Measurements from ENCODE around the gene GAGE1.

Gene GAGE1

GRCh38 chrX:49644991-49645637 is 46.3 kb downstream of the GAGE1 start:
- TF ChIP-seq, protein P1, sequence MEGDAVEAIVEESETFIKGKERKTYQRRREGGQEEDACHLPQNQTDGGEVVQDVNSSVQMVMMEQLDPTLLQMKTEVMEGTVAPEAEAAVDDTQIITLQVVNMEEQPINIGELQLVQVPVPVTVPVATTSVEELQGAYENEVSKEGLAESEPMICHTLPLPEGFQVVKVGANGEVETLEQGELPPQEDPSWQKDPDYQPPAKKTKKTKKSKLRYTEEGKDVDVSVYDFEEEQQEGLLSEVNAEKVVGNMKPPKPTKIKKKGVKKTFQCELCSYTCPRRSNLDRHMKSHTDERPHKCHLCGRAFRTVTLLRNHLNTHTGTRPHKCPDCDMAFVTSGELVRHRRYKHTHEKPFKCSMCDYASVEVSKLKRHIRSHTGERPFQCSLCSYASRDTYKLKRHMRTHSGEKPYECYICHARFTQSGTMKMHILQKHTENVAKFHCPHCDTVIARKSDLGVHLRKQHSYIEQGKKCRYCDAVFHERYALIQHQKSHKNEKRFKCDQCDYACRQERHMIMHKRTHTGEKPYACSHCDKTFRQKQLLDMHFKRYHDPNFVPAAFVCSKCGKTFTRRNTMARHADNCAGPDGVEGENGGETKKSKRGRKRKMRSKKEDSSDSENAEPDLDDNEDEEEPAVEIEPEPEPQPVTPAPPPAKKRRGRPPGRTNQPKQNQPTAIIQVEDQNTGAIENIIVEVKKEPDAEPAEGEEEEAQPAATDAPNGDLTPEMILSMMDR (IDR thresholded peaks at IDR 0.05; ENCODE audit: extremely low read depth, missing control alignments), result no peak
- DNase-seq (ENCODE audit: low spot score), result no peak

- TF ChIP-seq, protein P1 (IDR thresholded peaks at IDR 0.05; ENCODE audit: extremely low read depth, missing control alignments), result no peak
- DNase-seq (ENCODE audit: low spot score), result no peak
Observed at GRCh38 chrX:49656533-49656932, 57.7 kb downstream of the GAGE1 start.

Data from GM20000 (cell line).